ENCODE measurements around the gene KRTCAP3.

The KRTCAP3 gene

GRCh38 chr2:27409321-27410073, 32.7 kb upstream of the KRTCAP3 start, which contains the start of gene PPM1G:
Gene PPM1G (minus strand): TSS chr2:27409591. CDS start chr2:27409422, 169 bp downstream.
- ATAC-seq: peak; percentile 97
- TF ChIP-seq ZFP3 (CRISPR knock-in tag; IDR thresholded peaks at IDR 0.05) (0 out of 2 replicates have a peak, but pooled peaks have one; percentile 16), SNAI2 (CRISPR knock-in tag; IDR thresholded peaks at IDR 0.05) (peak; percentile 68; the same call in 1 of the 2 replicates), PPARA (CRISPR knock-in tag; IDR thresholded peaks at IDR 0.05; ENCODE audit: borderline replicate concordance) (no peak), OSR1 (CRISPR knock-in tag; IDR thresholded peaks at IDR 0.05) (no peak), CREB5 (CRISPR knock-in tag; IDR thresholded peaks at IDR 0.05; ENCODE audit: low read depth) (no peak), CSDC2 (CRISPR knock-in tag; IDR thresholded peaks at IDR 0.05) (peak; percentile 45; the same call in 1 of the 2 replicates), ZNF565 (CRISPR knock-in tag; conservative IDR thresholded peaks at IDR 0.05; ENCODE audit: low read depth) (no peak), ZC3H10 (CRISPR knock-in tag; IDR thresholded peaks at IDR 0.05) (no peak), ESRRG (CRISPR knock-in tag; IDR thresholded peaks at IDR 0.05) (no peak), PATZ1 (CRISPR knock-in tag; IDR thresholded peaks at IDR 0.05; ENCODE audit: borderline replicate concordance) (no peak), TCF4 (CRISPR knock-in tag; IDR thresholded peaks at IDR 0.05; ENCODE audit: borderline replicate concordance) (no peak), GLIS3 (CRISPR knock-in tag; IDR thresholded peaks at IDR 0.05) (peak; percentile 53; the same call in 1 of the 2 replicates), ZNF70 (CRISPR knock-in tag; IDR thresholded peaks at IDR 0.05) (no peak), BACH2 (CRISPR knock-in tag; IDR thresholded peaks at IDR 0.05; ENCODE audit: borderline replicate concordance) (no peak), ISL1 (CRISPR knock-in tag; IDR thresholded peaks at IDR 0.05) (no peak), TOX (CRISPR knock-in tag; IDR thresholded peaks at IDR 0.05; ENCODE audit: borderline replicate concordance) (no peak), TSHZ2 (CRISPR knock-in tag; IDR thresholded peaks at IDR 0.05) (no peak), ZNF8 (CRISPR knock-in tag; IDR thresholded peaks at IDR 0.05) (no peak), RARB (CRISPR knock-in tag; IDR thresholded peaks at IDR 0.05) (no peak), CSRNP3 (CRISPR knock-in tag; IDR thresholded peaks at IDR 0.05) (0 out of 2 replicates have a peak, but pooled peaks have one; percentile 29), ARNTL (CRISPR knock-in tag; IDR thresholded peaks at IDR 0.05; ENCODE audit: borderline replicate concordance, low read depth) (no peak), POU6F1 (CRISPR knock-in tag; IDR thresholded peaks at IDR 0.05; ENCODE audit: borderline replicate concordance, low read depth) (peak; percentile 74; the same call in 1 of the 2 replicates), ZFP30 (CRISPR knock-in tag; IDR thresholded peaks at IDR 0.05) (no peak)

Measured in SK-N-SH treated with all-trans-retinoic acid at 6 μM for 48 hours (cell line).